Peyer's patch (tissue), 4 donors: ENCODE results near the gene ELMOD2.

Experiments
- CTCF ChIP-seq, 6 experiments: fragments of 450-650 bp in 4 of 6; fragments of 200-600 bp in 2 of 6; sonication (generic) in 1 of 6; IDR thresholded peaks; one replicate each; pipeline ENCODE4 v1.5.1; 2017 to 2019; ENCODE audit warnings: antibody characterized with exemption in 6 of 6, mild to moderate bottlenecking in 3 of 6, moderate library complexity in 1 of 6
- POLR2A ChIP-seq, 2 donors: fragments of 450-650 bp; IDR thresholded peaks; one replicate each; pipeline ENCODE4 v1.5.1; 2017; ENCODE audit warnings: antibody characterized with exemption in 2 of 2, mild to moderate bottlenecking in 2 of 2, moderate library complexity in 2 of 2

- TF ChIP-seq CTCF (IDR thresholded peaks at IDR 0.05) = no peak
- TF ChIP-seq POLR2A (IDR thresholded peaks at IDR 0.05) = no peak
These were observed 79.3 kb downstream of the ELMOD2 start for GRCh38 chr4:140603286-140603685.
